HG03442 (cell line): ENCODE measurements around the gene CSMD2.

Source experiments
- ATAC-seq: cut with Tn5 transposase; IDR thresholded peaks from one replicate; pipeline ENCODE4 v1.9.1; 2021; ENCODE audit warnings: mild to moderate bottlenecking, moderate library complexity; ENCODE audit not compliant: unreplicated experiment

Gene CSMD2

GRCh38 chr1:33824321-33824720 lies 340.7 kb downstream of the CSMD2 start:
- ATAC-seq: no peak

GRCh38 chr1:33823830-33824229 lies 341.2 kb downstream of the CSMD2 start:
- no peak for ATAC-seq

- ATAC-seq: no peak
Observed at GRCh38 chr1:33823401-33823800, 341.6 kb downstream of the CSMD2 start.

- no peak for ATAC-seq
Observed at GRCh38 chr1:33822396-33822795, 342.6 kb downstream of the CSMD2 start.

- no peak for ATAC-seq
Observed at GRCh38 chr1:33821291-33821690, 343.7 kb downstream of the CSMD2 start.

- ATAC-seq: no peak
Observed at GRCh38 chr1:33820804-33821203, 344.2 kb downstream of the CSMD2 start.

- no peak for ATAC-seq
Observed at GRCh38 chr1:33819913-33820311, 345.1 kb downstream of the CSMD2 start.

- ATAC-seq: no peak
Observed at GRCh38 chr1:33819290-33819912, 345.6 kb downstream of the CSMD2 start.

GRCh38 chr1:33818071-33818470 lies 347.0 kb downstream of the CSMD2 start:
- no peak for ATAC-seq

- ATAC-seq: no peak
Observed at GRCh38 chr1:33815061-33815460, 350.0 kb downstream of the CSMD2 start.

GRCh38 chr1:33814166-33814565 lies 350.9 kb downstream of the CSMD2 start:
- no peak for ATAC-seq

GRCh38 chr1:33810571-33810970 lies 354.5 kb downstream of the CSMD2 start:
- ATAC-seq: no peak

GRCh38 chr1:33805988-33806387 lies 359.0 kb downstream of the CSMD2 start:
- ATAC-seq: no peak

GRCh38 chr1:33802268-33802667 lies 362.8 kb downstream of the CSMD2 start:
- no peak for ATAC-seq

- no peak for ATAC-seq
Observed at GRCh38 chr1:33797849-33798248, 367.2 kb downstream of the CSMD2 start.

GRCh38 chr1:33792651-33793050 lies 372.4 kb downstream of the CSMD2 start:
- no peak for ATAC-seq

- no peak for ATAC-seq
Observed at GRCh38 chr1:33792216-33792615, 372.8 kb downstream of the CSMD2 start.

GRCh38 chr1:33791251-33791650 lies 373.8 kb downstream of the CSMD2 start:
- ATAC-seq: no peak

- ATAC-seq: no peak
Observed at GRCh38 chr1:33790577-33790976, 374.5 kb downstream of the CSMD2 start.

- ATAC-seq: no peak
Observed at GRCh38 chr1:33784876-33785275, 380.2 kb downstream of the CSMD2 start.

GRCh38 chr1:33782776-33783175 lies 382.3 kb downstream of the CSMD2 start:
- ATAC-seq: no peak

GRCh38 chr1:33781652-33782051 lies 383.4 kb downstream of the CSMD2 start:
- ATAC-seq: no peak

- no peak for ATAC-seq
Observed at GRCh38 chr1:33777337-33777736, 387.7 kb downstream of the CSMD2 start.
